Astrocyte of the cerebellum (primary cell): Measurements from ENCODE around the gene SRPX.

Experiments used
- DNase-seq: peaks from one replicate; pipeline ENCODE4 v3.0.0-alpha.2; 2011; ENCODE audit warnings: low read depth
- H3K4me3 ChIP-seq: 2 replicates; pipeline ENCODE4 v1.5.1; 2011; ENCODE audit warnings: mild to moderate bottlenecking, low read depth, low read length, moderate library complexity
- in situ Hi-C: cut with HindIII; loops from 2 replicates; pipeline ENCODE4 v1.10.0; 2017; ENCODE audit warnings: low sequenced_read_pairs
- TF ChIP-seq, protein P1 (sequence below): IDR thresholded peaks from 2 replicates; pipeline ENCODE4 v1.5.1; 2012; ENCODE audit warnings: low read length, low read depth, moderate library complexity, mild to moderate bottlenecking; ENCODE audit errors: missing control alignments

SRPX gene

DNA sequence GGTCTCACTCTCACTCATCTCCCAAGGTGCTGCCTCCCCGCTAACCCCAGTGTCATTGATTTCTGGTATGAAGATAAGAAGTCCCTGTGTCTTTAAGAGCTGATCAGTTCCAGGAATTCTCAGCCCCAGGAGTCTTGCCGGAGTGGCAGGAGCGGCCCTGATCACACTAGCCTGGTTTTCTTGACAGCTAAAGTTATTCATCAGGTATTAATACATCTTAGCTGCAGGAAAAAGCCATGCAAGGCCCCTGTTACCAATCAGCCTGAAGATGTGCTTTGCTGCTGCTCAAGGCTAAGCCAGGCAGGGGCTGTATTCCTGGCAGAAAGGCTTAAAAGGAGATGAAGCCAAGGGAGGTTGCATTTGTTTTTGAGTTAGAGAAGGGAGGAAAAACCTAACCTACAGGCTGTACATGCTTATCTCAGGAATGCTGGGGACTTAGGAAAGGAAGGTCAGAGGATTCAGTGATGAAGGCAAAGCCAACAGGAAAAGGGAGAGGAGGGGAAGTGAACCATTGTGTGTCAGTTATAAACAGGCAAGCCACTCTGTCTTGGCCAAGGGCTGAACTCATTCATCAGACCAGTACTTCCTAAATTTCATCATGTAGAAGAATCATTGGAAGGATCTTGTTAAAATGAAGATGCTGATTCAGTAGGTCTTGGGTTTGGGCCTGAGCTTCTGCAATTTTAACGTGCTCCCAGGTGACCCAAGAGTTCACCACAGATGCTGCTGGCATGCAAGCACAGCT lies 8.6 kb downstream of the SRPX start:
- H3K4me3 ChIP-seq = no peak overlapping the region
- TF ChIP-seq, protein P1, sequence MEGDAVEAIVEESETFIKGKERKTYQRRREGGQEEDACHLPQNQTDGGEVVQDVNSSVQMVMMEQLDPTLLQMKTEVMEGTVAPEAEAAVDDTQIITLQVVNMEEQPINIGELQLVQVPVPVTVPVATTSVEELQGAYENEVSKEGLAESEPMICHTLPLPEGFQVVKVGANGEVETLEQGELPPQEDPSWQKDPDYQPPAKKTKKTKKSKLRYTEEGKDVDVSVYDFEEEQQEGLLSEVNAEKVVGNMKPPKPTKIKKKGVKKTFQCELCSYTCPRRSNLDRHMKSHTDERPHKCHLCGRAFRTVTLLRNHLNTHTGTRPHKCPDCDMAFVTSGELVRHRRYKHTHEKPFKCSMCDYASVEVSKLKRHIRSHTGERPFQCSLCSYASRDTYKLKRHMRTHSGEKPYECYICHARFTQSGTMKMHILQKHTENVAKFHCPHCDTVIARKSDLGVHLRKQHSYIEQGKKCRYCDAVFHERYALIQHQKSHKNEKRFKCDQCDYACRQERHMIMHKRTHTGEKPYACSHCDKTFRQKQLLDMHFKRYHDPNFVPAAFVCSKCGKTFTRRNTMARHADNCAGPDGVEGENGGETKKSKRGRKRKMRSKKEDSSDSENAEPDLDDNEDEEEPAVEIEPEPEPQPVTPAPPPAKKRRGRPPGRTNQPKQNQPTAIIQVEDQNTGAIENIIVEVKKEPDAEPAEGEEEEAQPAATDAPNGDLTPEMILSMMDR = no peak
- in situ Hi-C loops = no loop called here
- no peak for DNase-seq

DNA sequence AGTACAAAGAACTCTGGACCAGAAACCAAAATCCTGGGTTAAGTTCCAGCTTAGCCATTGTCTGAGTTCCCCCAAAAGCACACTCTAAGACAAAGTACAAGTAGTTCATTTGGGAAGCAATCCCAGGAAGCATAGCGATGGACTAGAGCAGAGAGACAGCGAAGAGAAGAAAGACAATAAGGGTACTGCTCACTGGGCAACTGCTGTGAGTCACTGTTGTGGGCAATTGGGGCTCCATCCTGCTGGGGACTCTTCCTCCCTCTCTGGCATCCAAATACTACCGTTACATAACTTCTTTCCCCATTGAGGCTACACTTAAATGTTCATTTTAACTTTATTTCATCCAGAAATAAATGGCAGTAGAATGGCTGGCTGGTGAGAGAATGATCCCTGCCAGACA lies 14.1 kb downstream of the SRPX start:
- in situ Hi-C loops = no loop called here
- TF ChIP-seq, protein P1 = no peak
- DNase-seq = no peak
- H3K4me3 ChIP-seq = no peak overlapping the region

DNA sequence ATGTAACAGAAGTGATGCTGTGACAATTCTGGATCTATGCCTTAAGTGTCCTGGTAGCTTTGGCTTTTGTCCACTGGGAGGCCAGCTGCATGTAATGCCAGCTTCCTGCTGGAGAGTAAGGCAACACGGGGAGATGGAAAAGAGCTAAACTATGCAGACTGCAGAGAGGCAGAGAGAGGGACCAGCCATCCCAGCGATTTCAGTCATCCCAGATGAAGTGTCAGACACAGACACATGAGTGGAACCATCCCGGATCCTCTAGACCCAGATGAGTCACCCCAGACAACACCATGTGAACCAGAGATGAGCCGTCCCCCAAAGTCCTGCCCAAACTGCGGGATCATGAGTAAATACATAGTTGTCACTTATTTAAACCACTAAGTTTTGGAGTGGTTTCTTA lies 14.6 kb downstream of the SRPX start:
- no peak overlapping the region for H3K4me3 ChIP-seq
- TF ChIP-seq, protein P1 = no peak
- DNase-seq = no peak
- in situ Hi-C loops = no loop called here

DNA sequence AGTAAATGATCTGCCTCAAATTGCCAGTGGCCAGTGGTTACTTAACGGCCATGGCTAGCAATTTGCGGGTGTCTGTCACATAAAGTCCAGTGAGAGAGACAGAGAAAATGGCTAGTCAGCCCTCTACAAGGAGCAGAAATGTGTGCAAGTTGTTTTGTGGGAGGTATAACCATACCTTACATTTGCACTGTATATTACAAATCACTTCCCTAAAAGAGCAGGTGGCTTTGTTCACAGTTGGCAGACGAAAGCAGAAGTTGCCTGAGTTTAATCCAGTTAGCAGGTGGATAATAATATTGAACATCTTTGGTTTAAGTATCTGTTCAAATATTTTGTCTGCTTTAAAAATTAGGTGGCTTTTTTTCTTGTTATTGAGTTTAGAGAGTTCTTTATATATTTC lies 15.6 kb downstream of the SRPX start:
- no peak for DNase-seq
- TF ChIP-seq, protein P1 = no peak
- in situ Hi-C loops = no loop called here
- H3K4me3 ChIP-seq = no peak overlapping the region

DNA sequence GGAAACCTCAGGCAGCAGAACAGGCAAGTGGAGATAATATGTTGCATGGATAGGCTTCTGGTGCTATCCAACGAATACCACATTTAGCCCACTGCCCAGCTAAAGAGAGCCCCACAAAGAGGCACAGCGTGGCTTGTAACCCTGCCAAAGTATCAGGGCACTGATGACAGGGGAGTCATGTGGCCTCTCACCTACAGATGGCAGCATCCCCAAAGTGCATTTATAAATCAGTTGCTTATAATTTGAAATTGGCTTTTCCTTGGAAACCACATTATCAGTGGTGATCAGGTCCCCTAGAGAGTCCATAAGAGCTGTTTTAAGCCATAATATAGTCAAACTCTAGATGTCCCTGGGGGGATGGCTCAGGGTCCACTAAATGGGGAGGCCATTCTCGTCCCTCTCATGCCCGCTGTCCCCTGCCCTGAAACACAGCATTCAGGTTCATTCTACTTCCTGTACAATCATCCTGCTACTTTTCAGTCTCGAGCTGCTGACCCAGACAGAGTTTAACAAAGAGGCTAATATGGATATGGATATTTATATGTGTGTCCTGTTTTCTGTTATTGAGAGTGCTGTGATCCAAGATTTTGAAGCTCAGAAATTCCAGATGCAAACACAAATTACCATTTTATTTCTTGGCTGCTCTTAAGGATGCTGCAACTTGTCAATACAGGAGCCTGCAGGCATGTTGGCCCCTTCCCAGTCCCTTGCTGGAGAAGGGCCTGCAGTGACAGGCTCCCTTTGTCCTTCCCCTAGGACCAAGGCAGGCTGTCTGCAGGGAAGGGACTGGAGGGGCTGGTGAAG lies 28.5 kb downstream of the SRPX start:
- in situ Hi-C loops = no loop called here
- TF ChIP-seq, protein P1 = peak; percentile 48
- no peak overlapping the region for H3K4me3 ChIP-seq
- DNase-seq = no peak

DNA sequence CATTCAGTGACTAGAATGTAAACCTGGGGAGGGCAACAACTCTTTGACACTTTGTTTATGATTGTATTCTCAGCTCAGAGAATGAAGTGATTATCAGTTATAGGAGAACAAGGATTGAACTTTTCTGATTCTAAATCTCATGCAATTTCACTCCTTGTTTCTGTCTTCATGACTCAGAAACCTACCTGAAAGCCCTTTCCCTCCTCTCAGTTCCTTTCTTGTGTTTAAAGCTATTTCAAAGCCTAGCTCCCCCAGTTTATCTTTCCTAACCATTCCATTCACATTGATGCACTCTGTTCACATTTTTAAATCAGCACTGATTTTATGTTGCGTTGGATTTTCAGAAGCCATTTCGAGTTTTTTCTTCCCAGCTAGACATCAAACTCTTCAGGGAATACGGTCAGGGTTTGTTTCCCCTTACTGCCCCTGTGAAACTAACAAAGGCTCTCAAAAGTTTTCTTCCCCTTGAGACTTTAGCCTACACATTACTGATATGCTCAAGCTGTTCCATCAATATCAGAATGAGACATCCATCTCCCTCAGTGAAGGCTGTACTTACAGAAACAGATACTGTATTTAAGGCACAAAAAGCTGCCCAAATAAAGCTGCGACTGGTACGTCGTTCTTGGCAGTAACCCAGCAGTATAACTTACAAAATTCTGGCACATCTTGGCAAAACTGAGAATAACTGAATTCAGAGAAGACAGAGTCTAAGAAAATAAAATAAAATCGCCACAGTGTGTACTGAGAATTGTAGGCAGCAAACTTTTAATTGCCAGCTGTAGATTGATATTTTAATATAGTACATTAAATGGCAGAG lies 31.0 kb downstream of the SRPX start:
- no peak overlapping the region for H3K4me3 ChIP-seq
- DNase-seq = no peak
- TF ChIP-seq, protein P1 = no peak
- in situ Hi-C loops = no loop called here
